IPS DF 19.7 (cell line): ENCODE measurements around the gene PJVK.
A peak's percentile ranks its signal among the peaks of the same experiment; 100 is the strongest.

Source experiments
- DNase-seq: peaks from one replicate; pipeline ENCODE4 v3.0.0-alpha.2; 2013; ENCODE audit warnings: low read depth, low spot score

Gene PJVK

DNA sequence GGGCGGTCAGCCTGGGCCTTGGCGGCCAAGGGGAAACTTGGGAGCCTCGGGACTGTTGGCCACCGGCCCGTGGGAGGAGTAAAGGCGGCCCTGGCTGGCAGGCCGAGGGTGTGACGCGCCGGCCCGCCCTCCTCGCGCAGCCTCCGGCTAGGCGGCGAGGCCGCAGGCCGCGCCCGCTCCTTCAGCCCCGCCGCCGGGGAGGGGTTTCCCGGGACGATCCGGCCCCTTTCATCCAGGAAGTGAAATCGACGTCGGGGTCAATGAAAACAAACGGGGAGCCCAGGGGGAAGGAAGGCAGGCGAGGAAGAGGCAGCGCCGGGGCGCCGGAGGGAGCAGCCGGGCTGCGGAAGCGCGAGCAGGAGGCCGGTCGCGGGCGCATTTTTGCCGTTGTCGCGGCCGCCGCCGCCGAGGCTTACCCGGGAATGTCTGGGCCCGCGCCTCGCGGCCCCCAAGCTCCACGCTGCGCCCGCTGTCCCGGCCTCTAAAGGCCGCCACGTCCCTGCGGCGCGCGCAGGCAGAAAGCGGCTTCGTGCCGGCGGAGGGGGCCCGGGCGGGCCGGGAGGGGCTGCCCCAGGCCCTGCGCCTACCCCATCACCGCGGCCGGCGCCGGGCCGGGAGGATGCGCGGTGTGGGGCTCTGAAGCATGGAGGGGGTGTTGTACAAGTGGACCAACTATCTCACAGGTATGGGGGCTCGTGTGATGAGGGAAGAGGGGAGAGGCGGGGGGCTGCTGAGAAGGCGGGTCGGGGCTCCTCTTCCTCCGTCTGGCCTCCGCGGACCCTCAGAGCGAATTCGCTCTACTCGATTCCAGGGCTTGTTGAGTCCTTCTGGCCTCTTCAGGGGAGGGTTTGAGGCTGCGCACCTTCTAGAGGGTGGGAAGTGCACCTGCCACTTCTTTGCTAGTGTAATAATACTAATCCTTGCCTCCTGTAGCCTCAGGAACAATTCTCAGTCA lies 29.3 kb downstream of the PJVK start, which contains the start of gene PLEKHA3:
Gene PLEKHA3, plus strand, starts transcription at position 231 of the 955 bp plus-strand sequence. Its CDS starts 413 bp downstream, at position 644.
- DNase-seq: peak; percentile 40

DNA sequence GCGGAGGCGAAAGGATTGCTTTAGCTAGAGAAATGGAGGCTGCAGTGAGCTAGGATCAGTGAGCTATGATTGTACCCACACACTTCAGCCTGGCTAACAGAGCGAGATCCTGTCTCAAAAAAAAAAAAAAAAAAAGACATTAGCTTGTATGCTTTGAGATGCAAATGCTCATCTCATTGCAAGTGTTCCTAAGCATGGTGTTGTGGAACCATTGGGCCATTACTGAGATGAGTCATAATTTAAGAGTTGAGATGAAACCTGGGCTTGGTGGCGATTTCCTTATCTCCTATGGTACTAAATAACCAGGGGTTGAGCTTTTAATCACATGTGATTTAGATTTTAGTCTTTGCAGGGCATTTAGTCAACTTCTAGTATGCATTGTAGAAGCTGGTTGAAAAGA lies 31.3 kb downstream of the PJVK start:
- DNase-seq: no peak

DNA sequence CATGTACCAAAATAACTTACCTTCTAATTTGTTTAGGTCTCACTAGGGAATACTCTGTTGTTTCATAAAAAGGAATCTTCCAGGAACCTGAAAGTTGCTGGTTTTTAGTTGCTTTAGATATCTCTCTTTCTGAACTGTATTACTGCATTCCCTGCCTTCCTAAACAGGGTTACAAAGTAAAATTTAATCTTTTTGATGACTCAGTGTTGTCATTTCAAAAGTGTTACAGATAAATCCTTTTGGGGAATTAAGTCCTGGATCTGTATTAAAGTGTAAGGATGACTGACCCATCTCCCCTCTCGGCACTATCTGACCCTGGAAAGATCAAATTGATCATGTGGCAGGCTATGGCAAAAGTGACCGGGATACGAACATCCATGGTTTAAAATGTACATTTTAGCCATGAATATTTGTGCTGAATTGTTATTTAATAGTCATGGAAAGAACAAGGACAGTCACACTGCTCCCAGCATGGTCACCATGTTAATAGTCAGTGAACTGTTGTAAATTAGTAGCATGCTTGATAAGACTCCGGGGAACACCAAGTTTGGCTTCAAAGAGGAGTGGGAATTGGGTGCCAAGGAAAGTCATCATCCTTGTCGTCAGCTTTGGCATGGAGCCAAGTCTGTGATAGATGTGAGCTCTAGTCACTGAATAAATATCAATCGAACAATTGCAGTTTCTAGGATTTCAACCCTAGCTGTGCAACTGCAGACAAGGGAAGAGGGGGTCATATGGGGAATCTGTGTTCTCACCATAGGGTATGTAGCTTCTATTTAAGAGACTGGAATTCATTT lies 33.3 kb downstream of the PJVK start:
- no peak for DNase-seq

DNA sequence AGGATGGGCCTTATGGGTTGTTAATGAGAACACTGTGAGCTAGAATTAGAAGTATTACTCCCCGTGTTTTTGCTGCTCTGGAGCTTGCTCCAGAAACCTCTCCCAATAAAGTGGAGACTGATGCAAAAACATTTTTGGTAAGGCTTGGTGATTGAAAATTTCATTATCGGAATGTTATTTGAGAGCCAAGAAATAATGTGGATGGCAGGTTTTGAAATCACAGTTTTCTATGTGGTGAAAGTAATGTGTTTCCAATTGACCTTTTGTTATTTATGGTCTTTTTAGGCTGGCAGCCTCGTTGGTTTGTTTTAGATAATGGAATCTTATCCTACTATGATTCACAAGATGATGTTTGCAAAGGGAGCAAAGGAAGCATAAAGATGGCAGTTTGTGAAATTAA lies 34.2 kb downstream of the PJVK start:
- DNase-seq: no peak

DNA sequence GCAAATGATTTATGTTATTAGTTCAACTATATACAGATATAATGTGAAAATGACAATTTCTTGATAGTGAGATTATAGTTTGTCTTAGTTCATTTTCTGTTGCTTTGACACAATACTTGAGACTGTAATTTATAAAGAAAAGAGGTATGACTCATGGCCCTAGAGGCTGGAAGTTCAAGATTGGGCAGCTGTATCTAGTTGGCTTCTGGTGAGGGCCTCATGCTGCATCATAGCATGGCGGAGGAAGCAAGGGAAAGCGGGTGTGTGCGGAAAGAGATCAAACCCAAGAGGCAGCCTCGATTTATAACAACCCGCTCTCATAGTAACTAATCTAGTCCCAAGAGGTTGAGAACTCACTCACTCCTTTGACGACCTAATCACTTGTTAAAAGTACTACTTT lies 40.4 kb downstream of the PJVK start:
- no peak for DNase-seq

DNA sequence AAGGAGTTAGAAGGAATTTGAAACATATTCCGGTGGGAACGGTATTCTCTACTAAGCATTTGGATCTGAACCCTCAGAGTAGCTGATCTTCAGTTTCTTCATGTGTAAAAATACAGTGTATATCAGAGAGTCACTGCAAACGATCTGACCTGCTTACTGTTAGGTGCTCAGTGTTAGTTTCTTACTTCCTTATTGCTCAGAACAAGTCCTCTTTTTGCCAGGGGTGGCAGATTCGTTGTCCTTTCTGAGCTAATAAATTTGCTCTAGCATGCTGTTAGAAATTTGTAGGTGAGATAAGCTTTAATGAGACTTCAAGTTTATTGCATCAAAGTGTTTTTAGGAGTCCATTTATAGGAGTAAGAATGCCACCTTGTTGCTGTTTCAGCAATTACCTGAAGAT lies 44.9 kb downstream of the PJVK start:
- no peak for DNase-seq

DNA sequence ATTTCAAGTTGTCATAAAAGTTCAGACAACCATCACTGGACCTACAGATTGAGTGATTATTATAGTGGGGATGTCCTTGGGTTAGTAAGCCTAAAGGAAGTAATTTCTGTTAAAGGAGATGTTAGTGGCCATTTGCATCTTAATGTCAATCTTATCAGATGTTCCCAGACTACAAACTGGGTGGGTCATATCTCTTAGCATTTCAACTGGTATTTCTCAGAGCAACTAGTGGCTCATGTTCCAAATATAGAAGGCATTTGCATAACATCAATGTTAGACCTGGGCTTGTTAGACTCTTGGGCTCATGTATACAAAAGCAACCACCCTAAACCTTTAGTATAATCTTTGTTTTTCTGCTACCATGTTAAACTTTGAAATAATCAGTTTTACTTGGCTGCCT lies 47.0 kb downstream of the PJVK start:
- DNase-seq: no peak

DNA sequence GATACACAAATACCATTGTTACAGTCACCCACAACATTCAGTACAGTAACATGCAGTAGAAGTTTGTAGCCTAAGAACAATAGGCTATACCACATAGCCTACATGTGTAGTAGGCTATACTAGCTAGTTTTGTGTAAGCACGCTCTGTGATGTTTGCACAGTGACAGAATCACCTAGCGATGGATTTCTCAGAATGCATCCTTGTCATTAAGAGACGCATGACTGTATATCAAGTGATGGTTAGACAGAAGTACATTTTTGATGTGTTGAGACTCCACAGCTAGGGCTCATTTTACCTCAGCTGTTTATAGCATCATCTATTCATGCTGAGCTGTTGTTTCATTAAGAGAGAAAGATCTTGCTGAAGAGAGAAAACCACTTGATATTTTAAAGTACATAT lies 48.5 kb downstream of the PJVK start:
- DNase-seq: no peak

DNA sequence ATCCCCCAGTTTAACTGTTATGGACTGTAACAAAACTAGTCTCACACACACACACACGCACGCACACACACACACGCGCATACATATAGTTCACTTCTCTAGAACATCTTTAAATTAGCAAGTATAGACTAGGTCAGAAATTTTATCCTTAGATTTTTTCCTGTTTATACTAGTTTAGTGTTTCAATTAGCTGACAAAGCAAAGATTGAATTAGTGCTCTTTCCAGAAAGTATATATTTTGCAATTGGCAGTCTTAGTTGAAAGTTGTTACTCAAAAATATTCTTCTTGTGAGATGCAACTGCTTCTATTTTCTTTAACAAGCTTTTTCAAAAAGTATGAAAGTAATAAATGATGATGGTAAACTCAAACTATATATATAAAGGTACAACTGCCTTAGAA lies 51.6 kb downstream of the PJVK start:
- DNase-seq: no peak

DNA sequence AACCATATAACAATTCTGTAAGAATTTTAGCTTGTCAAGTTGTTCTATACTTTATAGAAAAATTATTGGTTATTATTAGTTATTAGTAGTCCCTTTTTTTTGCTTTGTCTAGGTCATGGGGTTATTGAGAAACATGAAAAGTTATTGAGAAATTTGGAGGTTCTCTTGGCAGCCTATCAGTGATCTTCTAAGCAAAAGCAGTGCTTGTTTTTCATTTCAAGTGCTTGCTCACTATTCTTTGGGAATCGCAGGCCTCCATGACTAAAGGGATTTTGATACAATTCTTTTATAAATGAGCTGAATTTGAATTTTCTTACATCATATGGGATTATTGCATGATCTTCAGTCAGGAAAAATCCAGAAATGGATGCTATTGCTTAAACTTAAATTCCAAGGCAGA lies 54.9 kb downstream of the PJVK start:
- DNase-seq: no peak

DNA sequence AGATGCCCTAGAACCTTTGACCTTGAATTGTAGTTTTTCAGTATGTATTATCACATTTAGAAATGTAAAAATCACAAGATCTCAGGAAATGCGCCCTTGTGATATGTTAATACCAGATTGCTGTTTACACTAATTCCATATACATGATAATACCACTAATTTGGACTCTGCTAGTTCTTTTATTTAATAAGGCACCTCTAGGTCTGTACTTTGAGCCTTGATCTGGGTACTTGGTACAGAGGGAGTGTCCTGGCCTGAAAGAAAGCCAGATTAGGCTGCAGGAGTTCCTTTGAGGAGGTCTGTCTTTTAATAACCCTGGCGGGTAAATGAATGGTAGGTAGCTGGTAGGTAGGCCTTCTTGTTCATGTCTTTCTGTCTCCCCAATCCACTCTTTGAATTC lies 55.3 kb downstream of the PJVK start:
- DNase-seq: no peak

DNA sequence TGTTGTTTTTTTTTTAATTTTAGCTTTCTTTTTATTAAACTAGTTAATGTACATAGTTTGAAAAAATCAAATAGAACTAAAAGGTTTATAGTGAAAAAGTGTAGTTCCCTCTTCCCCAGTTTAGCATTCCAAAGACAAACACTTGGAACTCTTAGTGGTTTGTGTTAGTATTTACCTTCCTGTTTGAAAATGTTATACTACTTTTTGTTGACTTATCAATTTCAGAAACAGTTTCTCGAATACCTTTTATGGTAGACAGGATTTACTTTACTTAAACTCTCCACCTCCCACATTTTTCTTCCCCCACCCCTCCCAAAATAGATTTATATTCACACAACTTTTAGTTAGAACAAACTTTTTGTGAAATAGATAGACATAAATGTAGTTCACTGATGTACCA lies 55.8 kb downstream of the PJVK start:
- DNase-seq: no peak

DNA sequence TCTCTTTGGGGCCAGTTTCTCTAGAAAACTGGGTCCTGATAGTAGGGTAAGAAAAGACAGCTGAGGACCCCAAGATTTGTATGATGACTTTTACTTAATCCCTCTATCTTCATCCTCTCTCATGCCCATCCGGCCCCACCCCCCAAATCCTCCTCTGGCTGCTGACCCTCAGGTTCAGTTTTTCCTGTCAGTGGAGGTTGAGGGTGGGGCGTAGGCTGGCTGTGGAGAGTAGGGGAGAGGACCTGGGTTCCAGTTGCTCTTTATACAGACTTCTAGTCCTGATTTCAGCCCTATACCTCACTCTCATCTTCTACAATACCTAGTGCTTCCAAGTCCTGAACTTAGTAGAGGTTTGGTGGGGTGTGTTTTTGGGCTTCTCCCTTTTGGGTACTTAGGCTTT lies 57.5 kb downstream of the PJVK start:
- DNase-seq: no peak

DNA sequence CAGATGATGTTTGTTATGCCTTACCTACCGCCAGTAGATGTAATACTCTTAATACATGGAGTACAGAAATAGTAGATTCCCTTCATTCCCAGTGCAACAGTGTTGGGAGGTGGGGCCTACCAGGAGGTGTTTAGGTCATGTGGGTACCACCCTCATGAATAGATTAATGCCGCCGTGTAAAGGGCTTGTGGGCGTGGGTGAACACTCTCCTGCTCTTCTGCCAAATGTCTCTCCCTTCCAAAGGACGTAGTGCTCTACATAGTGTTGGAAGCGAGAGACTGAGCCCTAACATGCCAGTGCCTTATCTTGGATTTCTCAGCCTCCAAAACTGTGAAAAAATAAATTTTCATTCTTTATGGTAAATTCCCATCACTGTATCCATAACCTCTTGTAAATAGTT lies 59.2 kb downstream of the PJVK start:
- DNase-seq: no peak
